Thyroid gland (tissue), 4 donors: Measurements from ENCODE around the gene BCL11B. TPM values are rescaled to one million over a fixed set of nuclear protein-coding genes. Genes with fewer than 3 reads are reported as not detected.

ENCODE experiments used
- DNase-seq, 2 donors: peaks; one replicate each; pipeline ENCODE4 v3.0.0-alpha.2; 2019
- H3K27ac ChIP-seq, 3 donors: fragments of 200-600 bp; sonication (generic); 1 replicate in 2 of 3; 2 replicates in 1 of 3; pipeline ENCODE4 v1.5.1; 2016 to 2019; ENCODE audit warnings: mild to moderate bottlenecking in 1 of 3, moderate library complexity in 1 of 3
- H3K27me3 ChIP-seq: fragments of 200-600 bp; sonication (generic); one replicate; pipeline ENCODE4 v1.5.1; 2019
- H3K36me3 ChIP-seq, 2 donors: fragments of 200-600 bp; sonication (generic); one replicate each; pipeline ENCODE4 v1.5.1; 2016 to 2019
- H3K4me1 ChIP-seq, 2 donors: fragments of 200-600 bp; sonication (generic); one replicate each; pipeline ENCODE4 v1.5.1; 2017 to 2019
- H3K4me3 ChIP-seq, 3 donors: fragments of 200-600 bp; sonication (generic); replicated peaks in 1 of 3; 1 replicate in 2 of 3; 2 replicates in 1 of 3; pipeline ENCODE4 v1.5.1; 2016; ENCODE audit warnings: mild to moderate bottlenecking in 1 of 3
- H3K9me3 ChIP-seq: fragments of 200-600 bp; sonication (generic); one replicate; pipeline ENCODE4 v1.5.1; 2017
- POLR2A ChIP-seq, 2 donors: fragments of 450-650 bp; IDR thresholded peaks; one replicate each; pipeline ENCODE4 v1.6.1; 2017; ENCODE audit warnings: antibody characterized with exemption in 2 of 2, mild to moderate bottlenecking in 2 of 2, moderate library complexity in 1 of 2
- WGBS, 2 donors: methylation state at CpG; one replicate each; pipeline ENCODE4 v1.1.5; 2017; 5-methylcytosine and 5-hydroxymethylcytosine counted together
- intact Hi-C: fragments of 100-400 bp; cut with DNase I; formaldehyde crosslinking; loops from one replicate; pipeline ENCODE4 v1.15.1; 2023
- total RNA-seq, 4 donors: library from RNA; depleted of rRNA; stranded (reverse); fragments of >200 nt; gene quantifications; one replicate each; pipeline ENCODE4 v1.2.3, GENCODE V29; 2016
- TF ChIP-seq, protein P1 (sequence below), 6 experiments: fragments of 200-600 bp in 3 of 6; fragments of 450-650 bp in 3 of 6; sonication (generic) in 3 of 6; IDR thresholded peaks; one replicate each; pipeline ENCODE4 v1.5.1; 2016 to 2019; ENCODE audit warnings: antibody characterized with exemption in 6 of 6, mild to moderate bottlenecking in 2 of 6, inconsistent platforms in 1 of 6, moderate library complexity in 1 of 6

Gene BCL11B
- total RNA-seq, 4 donors from 2014 or later = 0.81 to 4.3 (median 2.3) TPM

DNA sequence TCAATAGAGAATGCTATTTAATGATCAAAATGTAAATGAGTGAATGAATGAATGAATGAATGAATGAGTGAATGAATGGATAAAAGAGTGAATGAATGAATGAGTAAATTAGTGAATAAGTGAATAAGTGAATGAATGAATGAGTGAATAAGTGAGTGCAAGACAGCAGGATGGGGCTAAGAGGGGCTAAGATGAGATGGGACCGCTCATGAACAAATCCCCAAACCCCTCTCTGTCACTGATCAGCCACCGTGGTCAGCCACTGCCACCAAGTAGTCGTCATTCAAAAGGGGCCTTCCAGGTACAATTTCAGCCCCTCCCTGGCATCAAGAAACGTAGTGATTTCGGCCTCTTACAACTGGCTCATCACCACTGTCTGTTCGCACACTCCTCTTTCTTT lies 79.2 kb downstream of the BCL11B start:
- no peaks in the 10 kb centered on the region for H3K27me3 ChIP-seq
- peaks cover 23 to 32% of the 10 kb centered on the region in 2 donors for H3K4me1 ChIP-seq

DNA sequence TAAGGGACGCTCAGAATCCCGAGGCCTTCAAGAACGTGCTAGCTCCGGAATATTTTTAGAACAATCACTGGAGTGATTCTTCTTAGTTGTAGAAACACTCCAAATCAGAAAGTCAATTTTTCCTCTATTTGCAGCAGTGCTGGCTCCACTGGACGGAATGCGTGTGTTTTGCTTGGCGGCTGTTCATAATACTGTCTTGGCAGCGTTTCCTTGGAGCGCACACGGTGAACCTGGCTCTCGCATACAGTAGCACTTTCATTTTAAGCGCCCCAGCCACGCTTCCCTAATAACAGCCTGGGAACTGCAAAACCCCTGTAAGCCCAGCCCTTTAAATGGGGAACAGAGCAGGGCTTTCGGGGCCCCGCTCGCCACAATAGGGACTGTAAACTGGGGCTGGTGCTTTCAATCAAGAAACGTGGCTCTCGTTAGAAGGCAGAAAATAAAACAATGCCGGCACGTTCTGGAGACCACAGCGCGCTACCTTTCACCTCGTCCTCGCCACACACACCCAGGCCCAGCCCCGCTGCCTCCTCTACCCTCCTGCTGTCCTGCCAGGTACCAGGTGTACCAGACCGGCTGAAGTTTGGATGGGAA lies 79.9 kb downstream of the BCL11B start:
- Histone ChIP-seq H3K9me3 (no peaks in the 10 kb centered on the region), H3K27ac (peak overlapping the region; percentile 78 to 91 (median 85)), H3K27me3 (no peaks in the 10 kb centered on the region), H3K36me3 (no peaks in the 10 kb centered on the region), H3K4me1 (peaks cover 23 to 32% of the 10 kb centered on the region in 2 donors), H3K4me3 (peak overlapping the region in 1 of 3 donors; percentile 16)
- 7 to 17% methylated on average over 23 to 26 of the region's 26 CpGs for WGBS, 2 donors
- TF ChIP-seq, protein P1, sequence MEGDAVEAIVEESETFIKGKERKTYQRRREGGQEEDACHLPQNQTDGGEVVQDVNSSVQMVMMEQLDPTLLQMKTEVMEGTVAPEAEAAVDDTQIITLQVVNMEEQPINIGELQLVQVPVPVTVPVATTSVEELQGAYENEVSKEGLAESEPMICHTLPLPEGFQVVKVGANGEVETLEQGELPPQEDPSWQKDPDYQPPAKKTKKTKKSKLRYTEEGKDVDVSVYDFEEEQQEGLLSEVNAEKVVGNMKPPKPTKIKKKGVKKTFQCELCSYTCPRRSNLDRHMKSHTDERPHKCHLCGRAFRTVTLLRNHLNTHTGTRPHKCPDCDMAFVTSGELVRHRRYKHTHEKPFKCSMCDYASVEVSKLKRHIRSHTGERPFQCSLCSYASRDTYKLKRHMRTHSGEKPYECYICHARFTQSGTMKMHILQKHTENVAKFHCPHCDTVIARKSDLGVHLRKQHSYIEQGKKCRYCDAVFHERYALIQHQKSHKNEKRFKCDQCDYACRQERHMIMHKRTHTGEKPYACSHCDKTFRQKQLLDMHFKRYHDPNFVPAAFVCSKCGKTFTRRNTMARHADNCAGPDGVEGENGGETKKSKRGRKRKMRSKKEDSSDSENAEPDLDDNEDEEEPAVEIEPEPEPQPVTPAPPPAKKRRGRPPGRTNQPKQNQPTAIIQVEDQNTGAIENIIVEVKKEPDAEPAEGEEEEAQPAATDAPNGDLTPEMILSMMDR (IDR thresholded peaks at IDR 0.05) = peak in 1 of 6 experiments; percentile 1
- no peak for TF ChIP-seq POLR2A (IDR thresholded peaks at IDR 0.05)
- peak; percentile 87 to 91 for DNase-seq
- intact Hi-C loops = no loop called here

More for the DNA sequence above, 79.2 kb downstream of the BCL11B start:
- Histone ChIP-seq H3K36me3 (no peaks in the 10 kb centered on the region), H3K4me3 (no peak overlapping the region), H3K27ac (no peak overlapping the region), H3K9me3 (no peaks in the 10 kb centered on the region)
- no peak for TF ChIP-seq POLR2A (IDR thresholded peaks at IDR 0.05)
- TF ChIP-seq, protein P1 (IDR thresholded peaks at IDR 0.05) = no peak
- WGBS, 2 donors = 69 to 80% methylated on average over 6 of the region's 6 CpGs
- intact Hi-C loops = no loop called here
- no peak for DNase-seq

DNA sequence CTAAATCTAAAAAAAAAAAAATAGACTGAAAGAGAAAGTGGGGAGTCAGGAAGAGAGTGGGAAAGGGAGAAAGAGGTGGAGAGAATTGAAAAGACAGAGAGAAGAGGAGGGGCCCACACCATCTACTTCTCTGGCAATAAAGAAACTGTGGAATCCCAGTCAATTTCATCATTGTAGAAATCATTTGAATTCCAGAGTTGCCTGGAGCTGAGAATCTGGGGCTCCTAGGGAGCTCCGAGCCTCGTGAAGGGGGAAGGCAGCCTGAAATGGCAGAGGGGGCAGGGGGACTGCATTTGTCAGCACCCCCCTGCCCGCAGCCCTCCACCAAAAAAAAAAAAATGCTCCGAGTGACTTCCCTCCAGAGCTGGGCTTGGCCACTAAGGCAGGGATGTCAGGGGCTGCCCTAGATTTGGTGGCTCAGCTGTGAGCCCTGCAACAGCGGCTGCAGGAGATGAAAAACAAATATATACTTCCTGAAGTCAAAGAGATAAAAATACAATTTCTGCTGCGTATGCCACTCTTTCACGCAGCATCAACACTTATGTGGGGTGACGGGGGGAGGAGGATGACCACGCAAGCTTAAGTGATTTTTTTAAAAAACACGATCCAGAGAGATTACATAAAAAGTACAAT lies 80.5 kb downstream of the BCL11B start:
- peak overlapping the region in 1 of 3 donors; percentile 16 for H3K4me3 ChIP-seq
- no peaks in the 10 kb centered on the region for H3K36me3 ChIP-seq
- intact Hi-C loops = no loop called here
- no peaks in the 10 kb centered on the region for H3K27me3 ChIP-seq
- no peaks in the 10 kb centered on the region for H3K9me3 ChIP-seq
- H3K4me1 ChIP-seq = peaks cover 23 to 32% of the 10 kb centered on the region in 2 donors
- DNase-seq = no peak
- TF ChIP-seq, protein P1 (IDR thresholded peaks at IDR 0.05) = peak in 1 of 6 experiments; percentile 7
- no peak for TF ChIP-seq POLR2A (IDR thresholded peaks at IDR 0.05)
- 0 to 4% methylated on average over 10 of the region's 10 CpGs for WGBS, 2 donors
- peak overlapping the region; percentile 78 to 91 (median 85) for H3K27ac ChIP-seq

DNA sequence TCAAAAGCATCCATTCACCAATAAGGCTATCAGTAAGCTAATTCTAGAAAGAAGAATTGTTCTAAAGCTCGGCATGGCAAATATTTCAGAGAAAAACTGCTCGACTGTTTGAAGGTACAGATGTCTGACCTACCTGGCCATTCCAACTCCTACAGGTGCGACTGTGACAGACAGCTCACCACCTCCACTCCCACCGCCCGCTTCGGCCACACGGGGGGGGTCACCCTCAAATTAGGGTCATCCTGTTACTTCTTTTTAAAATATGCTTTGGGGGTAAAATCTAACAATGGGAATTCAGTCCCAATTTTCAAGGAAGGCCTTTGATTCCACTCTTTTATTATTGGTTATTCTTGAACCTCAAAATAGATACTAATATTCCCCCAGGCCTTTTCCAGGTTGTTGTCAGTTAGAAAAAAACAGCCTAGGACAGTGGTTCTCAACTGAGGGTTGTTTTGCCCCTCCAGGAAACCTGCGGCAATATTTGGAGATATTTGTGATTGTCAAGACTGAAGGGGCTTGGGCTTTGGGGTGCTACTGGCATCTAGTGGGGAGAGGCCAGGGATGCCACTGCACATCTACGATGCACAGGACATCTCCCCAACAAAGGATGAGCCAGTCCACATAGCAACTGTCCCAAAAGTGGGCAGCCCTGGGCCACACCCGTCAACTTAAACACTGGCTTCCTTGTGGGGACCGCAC lies 81.2 kb downstream of the BCL11B start:
- Histone ChIP-seq H3K4me1 (peaks cover 19 to 32% of the 10 kb centered on the region in 2 donors), H3K9me3 (no peaks in the 10 kb centered on the region), H3K27ac (peak overlapping the region; percentile 78 to 91 (median 85)), H3K36me3 (no peaks in the 10 kb centered on the region), H3K4me3 (no peak overlapping the region), H3K27me3 (no peaks in the 10 kb centered on the region)
- intact Hi-C loops = no loop called here
- WGBS, 2 donors = 69 to 81% methylated on average over 11 of the region's 11 CpGs
- no peak for DNase-seq
- TF ChIP-seq, protein P1 (IDR thresholded peaks at IDR 0.05) = no peak
- TF ChIP-seq POLR2A (IDR thresholded peaks at IDR 0.05) = no peak
